Endothelial cell of umbilical vein (primary cell): ENCODE results near the gene TGFB1. TPM values are rescaled to one million over a fixed set of nuclear protein-coding genes. Genes with fewer than 3 reads are reported as not detected.

Source experiments
- BruUV-seq: library from RNA; stranded (reverse); fragments of 400-500 nt; replicated peaks from 2 replicates; lab custom pipeline; 2021; lab: Mats Ljungman, UMichigan
- CTCF ChIA-PET: fragments of 300-600, 350-600 bp; sonication (Branson Sonifier 250); formaldehyde crosslinking; loops from one replicate; lab custom pipeline; 2021; ENCODE audit warnings: antibody characterized with exemption, inconsistent platforms; lab: Charles Lee
- POLR2A ChIA-PET: fragments of 300-600, 350-600 bp; sonication (Branson Sonifier 250); formaldehyde crosslinking; loops from one replicate; lab custom pipeline; 2021; ENCODE audit warnings: antibody characterized with exemption, inconsistent platforms; lab: Charles Lee
- DNase-seq: peaks from one replicate; pipeline ENCODE4 v3.0.0-alpha.2; 2011; ENCODE audit warnings: low read depth, low spot score
- FAIRE-seq: peaks from 2 replicates; lab custom pipeline; 2011; peaks lifted over from hg19 to GRCh38; lab: Jason Lieb, UNC
- H2AFZ ChIP-seq: 2 replicates; pipeline ENCODE4 v1.6.0; 2012; ENCODE audit warnings: low read depth, low read length, control low read depth, inconsistent platforms
- H3K27ac ChIP-seq: 2 replicates; pipeline ENCODE4 v1.5.1; 2011; ENCODE audit warnings: low read depth, mild to moderate bottlenecking, control low read depth, low read length, moderate library complexity; ENCODE audit not compliant: insufficient read depth
- H3K27me3 ChIP-seq, 2 experiments: 2 replicates each; pipeline versions ENCODE4 v1.6.0 to v1.6.1; 2011; ENCODE audit warnings: low read length in 2 of 2, mixed read lengths in 1 of 2; ENCODE audit not compliant: control insufficient read depth in 2 of 2, insufficient read depth in 2 of 2
- H3K36me3 ChIP-seq, 2 experiments: 2 replicates in 1 of 2; 3 replicates in 1 of 2; pipeline ENCODE4 v1.5.1; 2011; ENCODE audit warnings: low read length in 2 of 2, mild to moderate bottlenecking in 1 of 2, moderate library complexity in 1 of 2; ENCODE audit not compliant: control insufficient read depth in 2 of 2, insufficient read depth in 2 of 2; ENCODE audit errors: extremely low read depth in 1 of 2
- H3K4me1 ChIP-seq: 3 replicates; pipeline ENCODE4 v1.5.1; 2011; ENCODE audit warnings: mild to moderate bottlenecking, low read length; ENCODE audit not compliant: control insufficient read depth, insufficient read depth; ENCODE audit errors: extremely low read depth
- H3K4me2 ChIP-seq: 2 replicates; pipeline ENCODE4 v1.6.1; 2011; ENCODE audit warnings: low read length, control low read depth, mixed read lengths; ENCODE audit not compliant: insufficient read depth
- H3K4me3 ChIP-seq, 3 experiments: fragments of 200-600 bp in 1 of 3; sonication (generic), shearing (Covaris generic) in 1 of 3; replicated peaks in 1 of 3; 2 replicates each; pipeline ENCODE4 v1.5.1; 2011 to 2016; ENCODE audit warnings: control low read depth in 3 of 3, low read length in 3 of 3, mild to moderate bottlenecking in 2 of 3, inconsistent platforms in 1 of 3, low read depth in 1 of 3, moderate library complexity in 1 of 3; ENCODE audit not compliant: insufficient read depth in 1 of 3
- H3K79me2 ChIP-seq: 2 replicates; pipeline ENCODE4 v1.6.0; 2012; ENCODE audit warnings: low read length, inconsistent platforms; ENCODE audit not compliant: control insufficient read depth, insufficient read depth
- H3K9ac ChIP-seq: replicated peaks from 2 replicates; pipeline ENCODE3; 2011; ENCODE audit warnings: low read length, control low read depth; ENCODE audit not compliant: insufficient read depth; ENCODE audit errors: extremely low read depth
- H3K9me1 ChIP-seq: replicated peaks from 3 replicates; pipeline ENCODE4 v1.6.0; 2011; ENCODE audit warnings: mild to moderate bottlenecking, low read length; ENCODE audit not compliant: control insufficient read depth, insufficient read depth; ENCODE audit errors: extremely low read depth
- H3K9me3 ChIP-seq: replicated peaks from 2 replicates; pipeline ENCODE4 v1.5.1; 2012; ENCODE audit warnings: low read length, inconsistent platforms; ENCODE audit not compliant: control insufficient read depth, insufficient read depth
- H4K20me1 ChIP-seq: replicated peaks from 2 replicates; pipeline ENCODE3; 2011; ENCODE audit warnings: mild to moderate bottlenecking, low read length; ENCODE audit not compliant: control insufficient read depth, insufficient read depth; ENCODE audit errors: extremely low read depth
- GATA2 ChIP-seq: IDR thresholded peaks from 2 replicates; pipeline ENCODE4 v1.7.0; 2011; ENCODE audit warnings: low read depth, mild to moderate bottlenecking, moderate library complexity, mixed read lengths, low read length; ENCODE audit not compliant: insufficient read length, insufficient read depth
- MAX ChIP-seq: IDR thresholded peaks from 2 replicates; pipeline ENCODE4 v1.6.1; 2011; ENCODE audit not compliant: insufficient read depth, insufficient read length
- POLR2A ChIP-seq: IDR thresholded peaks from 2 replicates; pipeline ENCODE4 v1.6.1; 2012; ENCODE audit warnings: low read depth, mild to moderate bottlenecking, control low read depth, low read length
- dilution Hi-C: fragments of 300-500 bp; cut with MboI; formaldehyde crosslinking; loops from one replicate; pipeline ENCODE4 v1.15.0; 2019; ENCODE audit warnings: low sequenced_read_pairs; ENCODE audit not compliant: extremely low pct_ligation_motif_present
- intact Hi-C: fragments of 100-400 bp; cut with micrococcal nuclease; formaldehyde crosslinking; loops from one replicate; pipeline ENCODE4 v1.10.0; 2022
- polyA plus RNA-seq, 4 experiments: library from polyadenylated mRNA; depleted of rRNA in 3 of 4; stranded (reverse) in 3 of 4; unstranded in 1 of 4; fragments of >200 nt; gene quantifications; 2 replicates each; pipeline versions ENCODE4 v1.2.1 to v1.2.3, GENCODE V29; 2011 to 2012; ENCODE audit warnings: missing spikeins in 1 of 4
- total RNA-seq: library from RNA; stranded (reverse); gene quantifications from 2 replicates; pipeline ENCODE4 v1.2.3, GENCODE V29; 2021

The TGFB1 gene
- total and polyA plus RNA-seq, 2 donors (not counting 3 experiments of a cell fraction or from before 2014, with no cell fraction given), result 64.4 to 250 TPM

- Histone ChIP-seq H3K27me3 (no peaks in the 10 kb centered on the region), H4K20me1 (no peaks in the 10 kb centered on the region), H3K9me1 (no peaks in the 10 kb centered on the region), H3K79me2 (peaks cover 24% of the 10 kb centered on the region), H2AFZ (no peak overlapping the region), H3K9ac (no peak overlapping the region), H3K27ac (no peak overlapping the region), H3K36me3 (peaks cover 19 to 47% of the 10 kb centered on the region in 2 experiments), H3K4me2 (no peak overlapping the region), H3K4me1 (peaks cover 22% of the 10 kb centered on the region), H3K9me3 (no peaks in the 10 kb centered on the region), H3K4me3 (no peak overlapping the region)
- POLR2A ChIA-PET, result no interaction called here
- CTCF ChIA-PET, result no interaction called here
- no peak for FAIRE-seq
- TF ChIP-seq POLR2A (peak; percentile 13), MAX (no peak)
- intact Hi-C loops, result no loop called here
- dilution Hi-C loops, result no loop called here
- DNase-seq, result no peak
- no TSS peak for BruUV-seq
These were observed 21.3 kb downstream of the TGFB1 start for GRCh38 chr19:41332468-41332867.

GRCh38 chr19:41332000-41332399 lies 21.7 kb downstream of the TGFB1 start:
- FAIRE-seq (no peak), DNase-seq (no peak)
- Histone ChIP-seq H3K36me3 (peaks cover 19 to 44% of the 10 kb centered on the region in 2 experiments), H3K4me2 (no peak overlapping the region), H3K4me3 (no peak overlapping the region), H2AFZ (no peak overlapping the region), H3K27me3 (no peaks in the 10 kb centered on the region), H3K9me1 (no peaks in the 10 kb centered on the region), H3K27ac (no peak overlapping the region), H3K79me2 (peaks cover 25% of the 10 kb centered on the region), H3K9ac (no peak overlapping the region), H4K20me1 (no peaks in the 10 kb centered on the region), H3K9me3 (no peaks in the 10 kb centered on the region), H3K4me1 (peaks cover 27% of the 10 kb centered on the region)
- ChIA-PET POLR2A (no interaction called here), CTCF (interaction anchor here (1.0 kb wide), 2 partner anchors 21 to 128 kb away, joined by 4 read pairs; no protein-coding TSS in a partner anchor)
- BruUV-seq, result no TSS peak
- dilution Hi-C loops (no loop called here), intact Hi-C loops (no loop called here)
- TF ChIP-seq MAX, result no peak
- no peak for TF ChIP-seq GATA2
